BJ (cell line): ENCODE data around the gene ERCC6L2. TPM values are rescaled to one million over a fixed set of nuclear protein-coding genes. Genes with fewer than 3 reads are reported as not detected.

Experiments
- CTCF ChIA-PET: fragments of 350-600 bp; formaldehyde crosslinking; extraction: SDS; loops from one replicate; lab custom pipeline; 2021; ENCODE audit warnings: antibody characterized with exemption, inconsistent platforms; lab: Yijun Ruan, JAX
- POLR2A ChIA-PET: fragments of 300-600 bp; sonication (Branson Sonifier 250); formaldehyde crosslinking; extraction: SDS; loops from one replicate; lab custom pipeline; 2021; ENCODE audit warnings: antibody characterized with exemption; lab: Charles Lee
- DNase-seq: peaks from one replicate; pipeline ENCODE4 v3.0.0-alpha.2; 2011; ENCODE audit warnings: low read depth
- H3K27me3 ChIP-seq: 2 replicates; pipeline ENCODE4 v1.6.0; 2011; ENCODE audit warnings: low read length; ENCODE audit not compliant: control insufficient read depth, insufficient read depth
- H3K36me3 ChIP-seq: 2 replicates; pipeline ENCODE4 v1.5.1; 2011; ENCODE audit warnings: low read length; ENCODE audit not compliant: control insufficient read depth, insufficient read depth
- H3K4me3 ChIP-seq: 2 replicates; pipeline ENCODE4 v1.5.1; 2011; ENCODE audit warnings: low read depth, mild to moderate bottlenecking, control low read depth, low read length
- polyA plus RNA-seq: library from polyadenylated mRNA; depleted of rRNA; stranded (reverse); fragments of >200 nt; gene quantifications from 2 replicates; pipeline ENCODE4 v1.2.3, GENCODE V29; 2011
- TF ChIP-seq, protein P1 (sequence below): IDR thresholded peaks from 2 replicates; pipeline ENCODE4 v1.5.1; 2011; ENCODE audit warnings: low read depth, mild to moderate bottlenecking, control low read depth, inconsistent platforms, low read length, moderate library complexity; ENCODE audit not compliant: insufficient read depth

ERCC6L2 gene
- polyA plus RNA-seq, 1 experiment: 12.0 TPM

DNA sequence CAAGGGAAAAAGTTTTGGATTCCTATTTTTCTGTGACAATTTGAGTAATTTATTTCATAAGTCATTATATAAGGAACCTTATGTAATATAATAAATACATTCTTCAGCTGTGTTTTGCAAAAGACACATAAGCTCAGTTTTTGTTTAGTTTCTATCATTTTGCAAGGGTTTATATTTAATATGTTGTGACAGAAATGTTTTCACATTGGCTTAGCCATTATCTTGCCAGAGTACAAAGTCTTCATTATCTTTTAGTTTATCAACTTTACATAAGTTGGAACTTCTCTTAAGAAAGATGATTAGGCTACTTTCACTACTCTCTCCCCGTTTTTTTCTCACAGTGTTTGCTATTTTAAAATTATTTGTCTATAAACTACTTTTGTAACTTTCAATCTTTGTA, 54.8 kb downstream of the ERCC6L2 start:
- CTCF ChIA-PET: no interaction called here
- no peak for DNase-seq
- H3K4me3 ChIP-seq: no peak overlapping the region
- POLR2A ChIA-PET: no interaction called here
- TF ChIP-seq, protein P1, sequence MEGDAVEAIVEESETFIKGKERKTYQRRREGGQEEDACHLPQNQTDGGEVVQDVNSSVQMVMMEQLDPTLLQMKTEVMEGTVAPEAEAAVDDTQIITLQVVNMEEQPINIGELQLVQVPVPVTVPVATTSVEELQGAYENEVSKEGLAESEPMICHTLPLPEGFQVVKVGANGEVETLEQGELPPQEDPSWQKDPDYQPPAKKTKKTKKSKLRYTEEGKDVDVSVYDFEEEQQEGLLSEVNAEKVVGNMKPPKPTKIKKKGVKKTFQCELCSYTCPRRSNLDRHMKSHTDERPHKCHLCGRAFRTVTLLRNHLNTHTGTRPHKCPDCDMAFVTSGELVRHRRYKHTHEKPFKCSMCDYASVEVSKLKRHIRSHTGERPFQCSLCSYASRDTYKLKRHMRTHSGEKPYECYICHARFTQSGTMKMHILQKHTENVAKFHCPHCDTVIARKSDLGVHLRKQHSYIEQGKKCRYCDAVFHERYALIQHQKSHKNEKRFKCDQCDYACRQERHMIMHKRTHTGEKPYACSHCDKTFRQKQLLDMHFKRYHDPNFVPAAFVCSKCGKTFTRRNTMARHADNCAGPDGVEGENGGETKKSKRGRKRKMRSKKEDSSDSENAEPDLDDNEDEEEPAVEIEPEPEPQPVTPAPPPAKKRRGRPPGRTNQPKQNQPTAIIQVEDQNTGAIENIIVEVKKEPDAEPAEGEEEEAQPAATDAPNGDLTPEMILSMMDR: no peak
- H3K36me3 ChIP-seq: peaks cover 2% of the 10 kb centered on the region; the same call in 1 of the 2 replicates
- no peaks in the 10 kb centered on the region for H3K27me3 ChIP-seq

DNA sequence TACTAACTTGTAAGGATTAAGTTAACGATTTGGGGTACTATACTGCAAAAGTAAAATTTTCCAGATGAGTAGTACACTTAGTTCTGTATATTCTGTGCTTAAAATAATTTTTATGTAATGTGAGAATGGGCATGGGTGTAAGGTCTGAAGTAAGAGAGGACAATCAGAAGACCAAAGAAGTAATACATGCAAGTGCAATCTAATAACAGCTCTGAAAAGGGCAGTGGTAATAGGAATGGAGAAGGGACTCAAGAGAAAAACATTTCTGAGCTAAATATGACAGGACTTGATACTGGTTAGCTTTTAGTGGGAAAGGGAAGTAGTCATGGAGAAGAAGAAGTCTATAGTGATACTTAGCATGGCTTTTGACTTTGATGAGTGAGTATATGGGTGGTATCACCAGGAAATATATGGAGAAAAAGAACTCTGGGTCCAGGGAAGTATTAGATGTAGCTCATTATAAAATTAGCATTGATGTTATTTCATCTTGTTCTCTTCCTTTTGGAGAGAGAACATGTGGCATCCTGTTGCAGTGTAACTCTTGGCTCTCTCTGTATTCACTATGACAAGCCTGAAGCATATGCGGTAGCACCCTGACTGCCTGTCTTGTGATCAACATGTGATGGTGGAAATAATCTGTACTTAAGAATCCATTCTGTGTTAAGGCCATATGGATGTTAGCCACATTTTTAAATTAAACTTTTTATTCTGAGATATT, 60.5 kb downstream of the ERCC6L2 start:
- Histone ChIP-seq H3K36me3 (no peaks in the 10 kb centered on the region), H3K4me3 (no peak overlapping the region), H3K27me3 (no peaks in the 10 kb centered on the region)
- DNase-seq: no peak
- TF ChIP-seq, protein P1: no peak
- CTCF ChIA-PET: no interaction called here
- POLR2A ChIA-PET: no interaction called here

DNA sequence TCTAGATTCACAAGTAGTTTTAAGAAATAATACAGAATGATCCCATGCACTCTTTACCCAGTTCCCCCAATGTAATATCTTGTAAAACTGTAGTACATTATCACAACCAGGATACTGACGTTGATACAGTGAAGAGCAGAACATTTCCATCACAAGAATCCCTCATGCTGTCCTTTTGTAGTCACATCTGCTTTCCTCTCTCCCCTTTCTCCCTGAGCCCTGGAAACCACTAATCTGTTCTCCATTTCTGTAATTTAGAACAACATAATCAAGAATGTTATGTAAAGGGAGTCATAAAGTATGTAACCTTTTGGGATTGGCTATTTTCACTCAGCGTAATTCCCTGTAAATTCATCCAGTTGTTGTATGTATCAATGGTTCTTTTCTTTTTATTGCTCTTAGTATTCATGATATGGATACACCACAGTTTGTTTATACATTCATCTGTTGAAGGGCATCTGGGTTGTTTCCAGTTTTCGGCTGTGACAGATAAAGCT, 61.1 kb downstream of the ERCC6L2 start:
- DNase-seq: no peak
- TF ChIP-seq, protein P1: no peak
- ChIA-PET POLR2A (no interaction called here), CTCF (no interaction called here)
- Histone ChIP-seq H3K27me3 (no peaks in the 10 kb centered on the region), H3K4me3 (no peak overlapping the region), H3K36me3 (no peaks in the 10 kb centered on the region)

DNA sequence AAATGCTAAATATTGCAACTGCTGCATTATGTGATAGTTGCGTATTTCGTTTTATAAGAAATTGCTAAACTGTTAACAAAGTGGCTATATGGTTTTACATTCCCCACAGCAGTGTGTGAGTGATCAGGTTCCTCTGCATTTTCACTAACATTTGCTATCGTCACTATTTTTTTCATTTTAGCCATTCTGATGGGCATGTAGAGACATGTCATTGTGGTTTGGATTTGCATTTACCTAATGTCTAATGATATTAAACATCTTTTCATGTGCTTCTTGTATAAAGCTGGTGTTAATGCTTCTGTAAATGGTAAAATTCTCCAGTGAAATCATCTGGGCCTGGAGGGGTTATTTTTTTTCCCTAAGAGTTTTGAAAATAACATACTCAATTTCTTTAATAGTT, 61.6 kb downstream of the ERCC6L2 start:
- no peak for DNase-seq
- CTCF ChIA-PET: no interaction called here
- TF ChIP-seq, protein P1: no peak
- no peaks in the 10 kb centered on the region for H3K27me3 ChIP-seq
- no peak overlapping the region for H3K4me3 ChIP-seq
- POLR2A ChIA-PET: no interaction called here
- no peaks in the 10 kb centered on the region for H3K36me3 ChIP-seq

DNA sequence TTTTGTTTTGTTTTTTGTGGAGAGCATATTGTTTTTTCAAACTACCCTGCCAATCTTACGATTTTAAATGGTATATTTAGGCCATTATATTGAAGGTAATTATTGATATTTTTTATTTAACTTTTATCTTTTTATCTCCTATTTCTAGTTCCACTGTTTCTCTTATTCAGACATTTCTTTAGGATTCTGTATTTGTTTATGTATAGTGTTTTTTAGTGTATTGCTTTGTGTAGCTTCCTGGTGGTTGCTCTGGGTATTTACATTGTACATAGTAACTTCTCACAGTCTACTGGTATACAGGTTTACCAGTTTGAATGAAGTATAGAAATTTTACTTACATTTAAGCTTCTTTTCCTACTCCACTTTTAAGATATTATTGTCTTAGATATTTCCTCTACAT, 63.2 kb downstream of the ERCC6L2 start:
- POLR2A ChIA-PET: no interaction called here
- CTCF ChIA-PET: no interaction called here
- no peaks in the 10 kb centered on the region for H3K36me3 ChIP-seq
- no peak for DNase-seq
- TF ChIP-seq, protein P1: no peak
- no peak overlapping the region for H3K4me3 ChIP-seq
- H3K27me3 ChIP-seq: no peaks in the 10 kb centered on the region
